ENCODE results near the gene ENTPD5. TPM values are rescaled to one million over a fixed set of nuclear protein-coding genes. Genes with fewer than 3 reads are reported as not detected.
"Not testable (repeated sequence)": the region's sequence is repeated elsewhere in the genome, so short reads cannot be mapped to it uniquely, and the experiment has no call there.

Gene ENTPD5
- total and polyA plus RNA-seq, 9 donors, result 10.4 to 15.3 (median 13.9) TPM

DNA sequence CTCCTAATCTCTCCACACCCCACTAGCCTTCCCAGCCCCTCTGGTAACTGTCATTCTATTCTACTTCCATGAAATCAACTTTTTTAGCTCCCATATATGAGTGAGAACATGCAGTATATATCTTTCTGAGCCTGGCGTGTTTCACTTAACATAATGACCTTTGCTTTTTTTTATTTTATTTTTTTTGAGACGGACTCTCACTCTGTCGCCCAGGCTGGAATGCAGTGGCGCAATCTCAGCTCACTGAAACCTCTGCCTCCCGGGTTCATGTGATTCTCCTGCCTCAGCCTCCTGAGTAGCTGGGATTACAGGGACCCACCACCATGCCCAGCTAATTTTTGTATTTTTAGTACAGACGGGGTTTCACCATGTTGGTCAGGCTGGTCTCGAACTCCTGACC, 30.4 kb downstream of the ENTPD5 start:
- 94% methylated on average over 5 of the region's 7 CpGs for WGBS (ENCODE audit: insufficient coverage)
- not testable (repeated sequence) for H3K9me3 ChIP-seq (replicated peaks; ENCODE audit: control insufficient read depth, low read depth, low read length); H3K4me3 ChIP-seq (ENCODE audit: low read length); H3K4me1 ChIP-seq (ENCODE audit: control insufficient read depth, insufficient read depth, low read length); H3K27me3 ChIP-seq (ENCODE audit: control insufficient read depth, insufficient read depth, low read length); DNase-seq; H3K27ac ChIP-seq (ENCODE audit: low read length)
- H3K36me3 ChIP-seq (ENCODE audit: control insufficient read depth, insufficient read depth, low read length), result peaks cover 21% of the 10 kb centered on the region

DNA sequence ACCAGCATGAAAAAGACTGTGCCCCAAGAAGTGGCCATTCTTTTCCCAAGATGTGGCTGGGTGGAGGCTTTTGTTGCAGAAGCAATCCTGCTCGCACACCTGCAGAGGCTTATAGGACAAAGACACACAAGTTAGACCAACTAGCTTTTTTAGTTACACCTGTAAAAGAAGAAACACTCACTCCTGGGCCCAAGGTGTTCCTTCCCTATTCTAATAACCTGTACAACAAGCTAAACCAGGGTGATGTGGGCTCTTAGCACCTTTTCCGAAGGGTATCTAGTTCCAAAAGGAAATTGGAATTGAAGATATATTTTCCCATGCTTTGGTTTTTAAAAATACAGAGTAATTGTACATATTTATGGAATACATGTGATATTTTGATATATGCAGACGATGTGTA, 31.0 kb downstream of the ENTPD5 start:
- Histone ChIP-seq H3K36me3 (ENCODE audit: control insufficient read depth, insufficient read depth, low read length) (peaks cover 22% of the 10 kb centered on the region), H3K9me3 (replicated peaks; ENCODE audit: control insufficient read depth, low read depth, low read length) (no peaks in the 10 kb centered on the region), H3K27ac (ENCODE audit: low read length) (no peak overlapping the region), H3K27me3 (ENCODE audit: control insufficient read depth, insufficient read depth, low read length) (no peaks in the 10 kb centered on the region), H3K4me3 (ENCODE audit: low read length) (no peak overlapping the region), H3K4me1 (ENCODE audit: control insufficient read depth, insufficient read depth, low read length) (no peaks in the 10 kb centered on the region)
- WGBS (ENCODE audit: insufficient coverage), result no CpG with 5 or more reads among the region's 3 CpGs
- DNase-seq, result no peak

DNA sequence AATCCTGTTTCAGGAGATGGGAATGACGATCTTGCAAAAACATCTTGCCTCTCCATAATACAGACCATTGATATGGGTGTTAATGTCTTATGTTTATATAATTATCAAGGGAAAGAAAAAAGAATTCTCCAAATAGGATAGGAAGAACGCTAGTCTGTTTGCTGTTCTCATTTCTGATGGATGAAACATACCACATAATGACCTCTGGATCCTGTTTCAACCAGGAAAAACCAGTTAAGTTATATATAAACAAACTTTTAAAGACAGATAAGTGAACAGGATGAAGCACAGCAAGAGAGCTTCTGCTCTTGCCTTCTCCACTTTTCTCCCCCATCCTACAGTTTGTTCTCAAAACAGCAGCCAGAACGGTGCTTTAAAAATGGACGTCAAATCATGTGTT, 41.2 kb downstream of the ENTPD5 start:
- peaks cover 26% of the 10 kb centered on the region for H3K36me3 ChIP-seq (ENCODE audit: control insufficient read depth, insufficient read depth, low read length)

DNA sequence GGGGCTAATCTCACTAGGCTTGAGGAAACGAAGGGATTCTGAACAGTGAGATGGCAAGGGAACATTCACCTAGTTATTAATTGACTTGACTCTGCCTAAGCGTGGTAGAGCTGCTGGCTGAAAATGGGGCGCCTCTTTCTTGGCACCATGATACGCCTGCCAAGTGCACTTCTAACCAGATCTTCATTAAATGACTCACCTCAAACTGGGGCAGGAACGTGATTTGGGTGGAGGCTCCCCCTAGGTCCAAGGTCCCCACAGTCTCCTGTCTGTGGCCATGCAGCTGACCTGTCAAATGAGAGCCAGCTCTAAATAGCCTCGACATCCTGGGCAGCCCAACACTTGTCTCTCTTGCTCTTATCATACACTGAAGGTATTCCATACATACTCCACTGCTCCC, 43.0 kb downstream of the ENTPD5 start:
- Histone ChIP-seq H3K36me3 (ENCODE audit: control insufficient read depth, insufficient read depth, low read length) (peaks cover 29% of the 10 kb centered on the region), H3K27ac (ENCODE audit: low read length) (no peak overlapping the region), H3K4me1 (ENCODE audit: control insufficient read depth, insufficient read depth, low read length) (peaks cover 7% of the 10 kb centered on the region), H3K27me3 (ENCODE audit: control insufficient read depth, insufficient read depth, low read length) (no peaks in the 10 kb centered on the region), H3K4me3 (ENCODE audit: low read length) (no peak overlapping the region), H3K9me3 (replicated peaks; ENCODE audit: control insufficient read depth, low read depth, low read length) (no peaks in the 10 kb centered on the region)
- DNase-seq, result no peak
- 88% methylated on average over 6 of the region's 6 CpGs for WGBS (ENCODE audit: insufficient coverage)

More for the DNA sequence above, 41.2 kb downstream of the ENTPD5 start:
- Histone ChIP-seq H3K27me3 (ENCODE audit: control insufficient read depth, insufficient read depth, low read length) (no peaks in the 10 kb centered on the region), H3K4me1 (ENCODE audit: control insufficient read depth, insufficient read depth, low read length) (peaks cover 7% of the 10 kb centered on the region), H3K4me3 (ENCODE audit: low read length) (no peak overlapping the region), H3K9me3 (replicated peaks; ENCODE audit: control insufficient read depth, low read depth, low read length) (no peaks in the 10 kb centered on the region), H3K27ac (ENCODE audit: low read length) (no peak overlapping the region)
- 88% methylated on average over 2 of the region's 4 CpGs for WGBS (ENCODE audit: insufficient coverage)
- no peak for DNase-seq

DNA sequence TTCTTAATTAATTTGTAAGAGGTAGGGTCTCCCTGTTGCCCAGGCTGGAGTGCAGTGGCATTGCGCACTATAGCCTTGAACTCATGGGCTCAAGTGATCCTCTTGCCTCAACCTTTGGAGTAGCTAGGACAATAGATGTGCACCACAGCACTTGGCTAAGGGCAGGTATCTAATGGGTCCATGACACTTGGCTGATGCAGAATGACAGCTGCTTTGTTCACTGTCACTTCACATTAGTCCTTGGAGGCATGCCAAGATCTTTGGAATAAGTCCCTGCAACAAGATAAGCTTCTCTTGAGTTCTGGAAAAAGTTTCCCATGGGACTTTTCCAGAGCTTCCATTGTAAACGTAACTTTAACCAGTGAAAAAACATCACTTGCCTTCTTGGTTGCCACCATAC, 45.6 kb downstream of the ENTPD5 start:
- peaks cover 7% of the 10 kb centered on the region for H3K4me1 ChIP-seq (ENCODE audit: control insufficient read depth, insufficient read depth, low read length)
- WGBS (ENCODE audit: insufficient coverage), result 60% methylated on average over 2 of the region's 2 CpGs
- peak; percentile 60 for DNase-seq
- no peaks in the 10 kb centered on the region for H3K27me3 ChIP-seq (ENCODE audit: control insufficient read depth, insufficient read depth, low read length)
- peak overlapping the region; percentile 29 for H3K27ac ChIP-seq (ENCODE audit: low read length)
- no peak overlapping the region for H3K4me3 ChIP-seq (ENCODE audit: low read length)
- no peaks in the 10 kb centered on the region for H3K9me3 ChIP-seq (replicated peaks; ENCODE audit: control insufficient read depth, low read depth, low read length)
- H3K36me3 ChIP-seq (ENCODE audit: control insufficient read depth, insufficient read depth, low read length), result peaks cover 33% of the 10 kb centered on the region

DNA sequence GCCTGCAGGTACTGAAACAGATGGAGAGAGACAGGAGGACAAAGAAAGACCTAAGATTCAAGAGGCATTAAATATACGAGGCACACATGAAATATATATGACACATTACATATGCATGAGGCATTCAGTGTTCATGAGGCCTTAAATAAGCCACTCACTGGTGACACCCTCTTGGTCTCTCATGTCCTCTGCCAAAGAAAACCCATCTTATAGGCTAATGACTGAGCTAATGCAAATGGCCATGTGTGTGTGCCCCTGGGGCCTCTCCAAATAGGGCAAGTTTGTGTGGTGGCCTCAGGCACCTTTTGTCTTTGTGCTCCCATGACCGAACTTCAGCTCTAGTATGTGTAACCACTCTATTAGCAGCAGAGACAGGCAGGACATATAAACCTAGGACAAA, 50.2 kb downstream of the ENTPD5 start:
- no peak for DNase-seq
- Histone ChIP-seq H3K4me1 (ENCODE audit: control insufficient read depth, insufficient read depth, low read length) (peaks cover 6% of the 10 kb centered on the region), H3K4me3 (ENCODE audit: low read length) (no peak overlapping the region), H3K36me3 (ENCODE audit: control insufficient read depth, insufficient read depth, low read length) (peaks cover 43% of the 10 kb centered on the region), H3K27me3 (ENCODE audit: control insufficient read depth, insufficient read depth, low read length) (no peaks in the 10 kb centered on the region), H3K9me3 (replicated peaks; ENCODE audit: control insufficient read depth, low read depth, low read length) (no peaks in the 10 kb centered on the region), H3K27ac (ENCODE audit: low read length) (no peak overlapping the region)
- 100% methylated on average over 1 of the region's 2 CpGs for WGBS (ENCODE audit: insufficient coverage)

DNA sequence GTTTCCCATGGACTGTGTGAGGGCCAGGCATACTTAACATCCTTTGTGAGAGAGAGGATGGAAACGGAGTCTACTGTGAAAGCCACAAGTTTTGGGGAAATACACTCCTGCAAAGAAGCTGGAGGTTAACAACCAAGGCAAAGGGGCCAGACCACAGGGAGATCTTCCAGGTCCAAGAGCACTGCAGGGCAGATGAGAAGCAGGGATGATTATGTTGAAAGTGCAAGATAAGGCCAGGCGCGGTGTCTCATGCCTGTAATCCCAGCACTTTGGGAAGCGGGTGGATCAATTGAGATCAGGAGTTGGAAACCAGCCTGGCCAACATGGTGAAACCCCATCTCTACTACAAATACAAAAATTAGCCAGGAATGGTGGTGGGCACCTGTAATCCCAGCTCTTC, 53.9 kb downstream of the ENTPD5 start:
- Histone ChIP-seq H3K36me3 (ENCODE audit: control insufficient read depth, insufficient read depth, low read length) (peaks cover 50% of the 10 kb centered on the region), H3K27ac (ENCODE audit: low read length) (no peak overlapping the region), H3K4me1 (ENCODE audit: control insufficient read depth, insufficient read depth, low read length) (no peaks in the 10 kb centered on the region), H3K9me3 (replicated peaks; ENCODE audit: control insufficient read depth, low read depth, low read length) (no peaks in the 10 kb centered on the region), H3K4me3 (ENCODE audit: low read length) (no peak overlapping the region), H3K27me3 (ENCODE audit: control insufficient read depth, insufficient read depth, low read length) (no peaks in the 10 kb centered on the region)
- no peak for DNase-seq
- WGBS (ENCODE audit: insufficient coverage), result 91% methylated on average over 1 of the region's 4 CpGs

DNA sequence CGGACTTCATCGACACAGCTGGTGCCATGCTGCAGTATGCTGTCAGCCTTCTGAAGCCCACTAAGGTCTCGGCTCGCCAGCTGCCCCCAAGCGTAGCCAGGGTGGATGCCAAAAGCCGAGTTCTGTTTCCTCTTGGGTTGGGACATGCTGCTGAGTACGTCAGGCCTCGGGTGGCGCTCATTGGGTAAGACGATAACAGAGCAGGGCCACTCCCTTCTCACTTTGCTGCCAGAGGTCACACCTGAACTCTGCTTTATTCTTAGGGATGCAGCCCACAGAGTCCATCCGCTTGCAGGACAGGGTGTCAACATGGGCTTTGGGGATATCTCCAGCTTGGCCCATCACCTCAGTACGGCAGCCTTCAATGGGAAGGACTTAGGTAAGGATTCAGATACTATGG, 57.9 kb downstream of the ENTPD5 start:
- H3K9me3 ChIP-seq (replicated peaks; ENCODE audit: control insufficient read depth, low read depth, low read length), result no peaks in the 10 kb centered on the region
- no peaks in the 10 kb centered on the region for H3K27me3 ChIP-seq (ENCODE audit: control insufficient read depth, insufficient read depth, low read length)
- peaks cover 13% of the 10 kb centered on the region for H3K4me1 ChIP-seq (ENCODE audit: control insufficient read depth, insufficient read depth, low read length)
- WGBS (ENCODE audit: insufficient coverage), result 94% methylated on average over 11 of the region's 12 CpGs
- H3K36me3 ChIP-seq (ENCODE audit: control insufficient read depth, insufficient read depth, low read length), result peaks cover 62% of the 10 kb centered on the region
- H3K27ac ChIP-seq (ENCODE audit: low read length), result no peak overlapping the region
- DNase-seq, result no peak
- H3K4me3 ChIP-seq (ENCODE audit: low read length), result no peak overlapping the region

DNA sequence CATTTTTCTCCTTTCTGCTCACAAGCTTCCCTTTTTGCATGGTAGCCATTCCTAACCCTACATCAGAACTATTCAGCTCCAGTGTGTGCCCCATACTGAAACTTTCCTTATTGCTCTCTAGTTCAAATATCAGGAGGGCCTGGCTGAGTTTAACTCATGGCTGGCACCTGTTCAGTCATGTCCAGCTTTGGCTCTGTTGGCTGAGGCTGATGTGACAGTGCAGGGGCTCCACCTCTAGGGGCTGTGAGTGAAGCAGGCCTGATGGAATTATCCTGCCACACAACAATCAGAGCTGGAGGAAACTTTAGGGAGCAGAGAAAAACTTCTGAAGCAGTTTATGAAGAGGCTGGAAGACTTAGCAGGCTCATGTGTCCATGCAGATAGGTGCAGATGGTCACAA, 60.5 kb downstream of the ENTPD5 start:
- Histone ChIP-seq H3K36me3 (ENCODE audit: control insufficient read depth, insufficient read depth, low read length) (peaks cover 67% of the 10 kb centered on the region), H3K4me1 (ENCODE audit: control insufficient read depth, insufficient read depth, low read length) (peaks cover 13% of the 10 kb centered on the region), H3K9me3 (replicated peaks; ENCODE audit: control insufficient read depth, low read depth, low read length) (no peaks in the 10 kb centered on the region), H3K27ac (ENCODE audit: low read length) (peak overlapping the region; percentile 85), H3K27me3 (ENCODE audit: control insufficient read depth, insufficient read depth, low read length) (no peaks in the 10 kb centered on the region), H3K4me3 (ENCODE audit: low read length) (no peak overlapping the region)
- DNase-seq, result peak; percentile 67

DNA sequence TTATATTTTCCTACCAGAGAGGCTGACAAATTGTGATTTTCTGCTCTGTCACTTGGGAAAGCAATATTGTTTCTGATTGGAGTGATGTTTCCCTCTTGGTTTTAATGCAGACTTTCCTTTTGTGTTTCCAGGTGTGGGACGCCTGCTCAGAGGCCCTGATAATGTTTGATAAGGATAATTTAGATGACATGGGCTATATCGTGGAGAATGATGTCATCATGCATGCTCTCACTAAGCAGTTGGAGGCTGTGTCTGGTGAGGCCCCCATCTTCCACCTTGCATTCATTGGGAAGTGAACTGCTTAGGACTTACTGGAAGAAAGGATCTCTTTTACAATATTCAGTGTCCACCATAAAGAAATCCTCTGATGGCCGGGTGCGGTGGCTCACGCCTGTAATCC, 63.4 kb downstream of the ENTPD5 start:
- DNase-seq, result no peak
- Histone ChIP-seq H3K9me3 (replicated peaks; ENCODE audit: control insufficient read depth, low read depth, low read length) (no peaks in the 10 kb centered on the region), H3K4me3 (ENCODE audit: low read length) (no peak overlapping the region), H3K27ac (ENCODE audit: low read length) (no peak overlapping the region), H3K27me3 (ENCODE audit: control insufficient read depth, insufficient read depth, low read length) (no peaks in the 10 kb centered on the region), H3K36me3 (ENCODE audit: control insufficient read depth, insufficient read depth, low read length) (peaks cover 50% of the 10 kb centered on the region), H3K4me1 (ENCODE audit: control insufficient read depth, insufficient read depth, low read length) (peaks cover 17% of the 10 kb centered on the region)
- WGBS (ENCODE audit: insufficient coverage), result no CpG with 5 or more reads among the region's 5 CpGs

DNA sequence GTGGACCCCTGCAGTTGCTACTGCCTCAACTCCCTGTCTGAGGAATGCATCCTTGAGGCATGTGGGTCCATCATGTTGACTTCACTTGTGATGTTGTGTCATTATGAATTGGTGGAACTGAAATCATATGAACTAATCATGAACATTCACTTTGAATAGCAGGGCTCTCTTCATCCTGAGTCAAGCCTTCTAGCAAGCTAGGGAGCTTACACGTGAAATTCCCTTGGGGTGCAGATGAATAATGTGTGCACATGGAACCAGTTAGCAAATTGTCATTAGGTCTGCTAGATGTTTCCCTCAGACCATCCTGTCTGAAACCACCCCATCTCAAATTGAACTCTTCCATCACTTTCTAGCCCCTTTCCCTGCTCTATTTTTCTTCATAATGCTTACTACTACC, 65.4 kb downstream of the ENTPD5 start:
- no peak for DNase-seq
- H3K27ac ChIP-seq (ENCODE audit: low read length), result no peak overlapping the region
- H3K27me3 ChIP-seq (ENCODE audit: control insufficient read depth, insufficient read depth, low read length), result no peaks in the 10 kb centered on the region
- H3K9me3 ChIP-seq (replicated peaks; ENCODE audit: control insufficient read depth, low read depth, low read length), result no peaks in the 10 kb centered on the region
- WGBS (ENCODE audit: insufficient coverage), result no CpG with 5 or more reads among the region's 1 CpG
- peaks cover 31% of the 10 kb centered on the region for H3K36me3 ChIP-seq (ENCODE audit: control insufficient read depth, insufficient read depth, low read length)
- peaks cover 15% of the 10 kb centered on the region for H3K4me1 ChIP-seq (ENCODE audit: control insufficient read depth, insufficient read depth, low read length)
- no peak overlapping the region for H3K4me3 ChIP-seq (ENCODE audit: low read length)

Data from muscle of leg (tissue), 11 donors.